Hepatocyte (in vitro differentiated cells): ENCODE results near the gene CHCHD4. TPM values are rescaled to one million over a fixed set of nuclear protein-coding genes. Genes with fewer than 3 reads are reported as not detected.

ENCODE experiments used
- DNase-seq: peaks from one replicate; pipeline ENCODE4 v3.0.0-alpha.2; 2016; ENCODE audit warnings: low spot score
- H2AFZ ChIP-seq: fragments of 200-600 bp; sonication (generic); 2 replicates; pipeline ENCODE4 v1.6.0; 2016; ENCODE audit warnings: antibody characterized with exemption, mild to moderate bottlenecking
- H3K27ac ChIP-seq: fragments of 200-600 bp; sonication (generic); 2 replicates; pipeline ENCODE4 v1.5.1; 2016; ENCODE audit warnings: mild to moderate bottlenecking
- H3K27me3 ChIP-seq: fragments of 200-600 bp; sonication (generic); 2 replicates; pipeline ENCODE4 v1.6.1; 2016
- H3K36me3 ChIP-seq: fragments of 200-600 bp; sonication (generic); replicated peaks from 2 replicates; pipeline ENCODE4 v1.5.1; 2016; ENCODE audit warnings: low read depth; ENCODE audit not compliant: insufficient read depth
- H3K4me1 ChIP-seq: fragments of 200-600 bp; sonication (generic); 2 replicates; pipeline ENCODE4 v1.5.1; 2016; ENCODE audit warnings: mild to moderate bottlenecking, moderate library complexity; ENCODE audit not compliant: insufficient read depth
- H3K4me2 ChIP-seq: fragments of 200-600 bp; sonication (generic); 2 replicates; pipeline ENCODE4 v1.6.0; 2016
- H3K4me3 ChIP-seq: fragments of 200-600 bp; sonication (generic); 2 replicates; pipeline ENCODE4 v1.5.1; 2016; ENCODE audit warnings: mild to moderate bottlenecking
- H3K79me2 ChIP-seq: fragments of 200-600 bp; sonication (generic); 2 replicates; pipeline ENCODE4 v1.6.0; 2017; ENCODE audit warnings: mild to moderate bottlenecking
- H3K9me2 ChIP-seq: fragments of 200-600 bp; sonication (generic); replicated peaks from 2 replicates; pipeline ENCODE4 v1.6.0; 2017; ENCODE audit warnings: mild to moderate bottlenecking; ENCODE audit not compliant: insufficient read depth
- H3K9me3 ChIP-seq: fragments of 200-600 bp; sonication (generic); 2 replicates; pipeline ENCODE4 v1.5.1; 2016; ENCODE audit warnings: low read depth, mild to moderate bottlenecking
- H4K20me1 ChIP-seq: fragments of 200-600 bp; sonication (generic); 2 replicates; pipeline ENCODE4 v1.6.0; 2016; ENCODE audit warnings: mild to moderate bottlenecking; ENCODE audit not compliant: insufficient read depth, poor library complexity, severe bottlenecking
- EZH2 ChIP-seq: fragments of 200-600 bp; sonication (generic); IDR thresholded peaks from 2 replicates; pipeline ENCODE4 v1.6.1; 2016; ENCODE audit warnings: antibody characterized with exemption, mild to moderate bottlenecking, borderline replicate concordance
- EZH2phosphoT487 ChIP-seq: fragments of 200-600 bp; sonication (generic); IDR thresholded peaks from one replicate; pipeline ENCODE4 v1.6.1; 2018; ENCODE audit warnings: antibody characterized with exemption, mild to moderate bottlenecking, low read depth, moderate library complexity; ENCODE audit not compliant: unreplicated experiment, severe bottlenecking
- WGBS: methylation state at CpG from one replicate; pipeline ENCODE4 v1.1.6; 2016; ENCODE audit warnings: low lambda C conversion rate; ENCODE audit errors: missing lambda C conversion rate; 5-methylcytosine and 5-hydroxymethylcytosine counted together
- polyA plus RNA-seq: library from polyadenylated mRNA; unstranded; fragments of >200 nt; fragmentation: Nextera tagmentation; extraction: Ambion mirVana; gene quantifications from 2 replicates; pipeline ENCODE4 v1.2.1, GENCODE V29; 2016
- total RNA-seq: library from RNA; depleted of rRNA; stranded (reverse); fragments of >200 nt; gene quantifications from 2 replicates; pipeline ENCODE4 v1.2.3, GENCODE V29; 2014
- TF ChIP-seq, protein P1 (sequence below): fragments of 200-600 bp; sonication (generic); IDR thresholded peaks from 2 replicates; pipeline ENCODE4 v1.5.1; 2016; ENCODE audit warnings: antibody characterized with exemption, mild to moderate bottlenecking; ENCODE audit not compliant: poor library complexity

The CHCHD4 gene
- total and polyA plus RNA-seq, 2 experiments from 2014 or later: 15.2 to 22.8 TPM

GRCh38 chr3:14169871-14170270, 45.2 kb upstream of the CHCHD4 start:
- no peak for DNase-seq
- H3K4me2 ChIP-seq: no peak overlapping the region
- H3K9me2 ChIP-seq: no peaks in the 10 kb centered on the region
- TF ChIP-seq EZH2phosphoT487: no peak
- TF ChIP-seq, protein P1, sequence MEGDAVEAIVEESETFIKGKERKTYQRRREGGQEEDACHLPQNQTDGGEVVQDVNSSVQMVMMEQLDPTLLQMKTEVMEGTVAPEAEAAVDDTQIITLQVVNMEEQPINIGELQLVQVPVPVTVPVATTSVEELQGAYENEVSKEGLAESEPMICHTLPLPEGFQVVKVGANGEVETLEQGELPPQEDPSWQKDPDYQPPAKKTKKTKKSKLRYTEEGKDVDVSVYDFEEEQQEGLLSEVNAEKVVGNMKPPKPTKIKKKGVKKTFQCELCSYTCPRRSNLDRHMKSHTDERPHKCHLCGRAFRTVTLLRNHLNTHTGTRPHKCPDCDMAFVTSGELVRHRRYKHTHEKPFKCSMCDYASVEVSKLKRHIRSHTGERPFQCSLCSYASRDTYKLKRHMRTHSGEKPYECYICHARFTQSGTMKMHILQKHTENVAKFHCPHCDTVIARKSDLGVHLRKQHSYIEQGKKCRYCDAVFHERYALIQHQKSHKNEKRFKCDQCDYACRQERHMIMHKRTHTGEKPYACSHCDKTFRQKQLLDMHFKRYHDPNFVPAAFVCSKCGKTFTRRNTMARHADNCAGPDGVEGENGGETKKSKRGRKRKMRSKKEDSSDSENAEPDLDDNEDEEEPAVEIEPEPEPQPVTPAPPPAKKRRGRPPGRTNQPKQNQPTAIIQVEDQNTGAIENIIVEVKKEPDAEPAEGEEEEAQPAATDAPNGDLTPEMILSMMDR: no peak
- TF ChIP-seq EZH2: no peak
- no peaks in the 10 kb centered on the region for H3K4me1 ChIP-seq
- H4K20me1 ChIP-seq: no peaks in the 10 kb centered on the region
- no peak overlapping the region for H2AFZ ChIP-seq
- H3K4me3 ChIP-seq: no peak overlapping the region
- H3K79me2 ChIP-seq: peaks cover 25% of the 10 kb centered on the region
- H3K27me3 ChIP-seq: no peaks in the 10 kb centered on the region
- H3K9me3 ChIP-seq: no peaks in the 10 kb centered on the region
- peaks cover 4% of the 10 kb centered on the region for H3K36me3 ChIP-seq
- no peak overlapping the region for H3K27ac ChIP-seq

- peaks cover 21% of the 10 kb centered on the region for H3K79me2 ChIP-seq
- no peak overlapping the region for H3K4me3 ChIP-seq
- WGBS: 100% methylated on average over 2 of the region's 2 CpGs
- peaks cover 4% of the 10 kb centered on the region for H3K36me3 ChIP-seq
- H3K4me2 ChIP-seq: no peak overlapping the region
- no peak overlapping the region for H3K27ac ChIP-seq
- H3K27me3 ChIP-seq: no peaks in the 10 kb centered on the region
- H2AFZ ChIP-seq: no peak overlapping the region
- no peaks in the 10 kb centered on the region for H4K20me1 ChIP-seq
- H3K9me3 ChIP-seq: no peaks in the 10 kb centered on the region
- no peaks in the 10 kb centered on the region for H3K9me2 ChIP-seq
- no peak for DNase-seq
- H3K4me1 ChIP-seq: no peaks in the 10 kb centered on the region
- TF ChIP-seq, protein P1: no peak
- no peak for TF ChIP-seq EZH2phosphoT487
- no peak for TF ChIP-seq EZH2
Measured at GRCh38 chr3:14169435-14169834, 44.8 kb upstream of the CHCHD4 start.

GRCh38 chr3:14166877-14167603, 42.4 kb upstream of the CHCHD4 start:
- no peaks in the 10 kb centered on the region for H3K9me2 ChIP-seq
- H3K4me2 ChIP-seq: no peak overlapping the region
- WGBS: 96% methylated on average over 9 of the region's 9 CpGs
- no peak for DNase-seq
- H3K4me3 ChIP-seq: no peak overlapping the region
- no peak overlapping the region for H3K27ac ChIP-seq
- TF ChIP-seq EZH2 (no peak), EZH2phosphoT487 (no peak)
- TF ChIP-seq, protein P1: no peak
- no peaks in the 10 kb centered on the region for H4K20me1 ChIP-seq
- peaks cover 6% of the 10 kb centered on the region for H3K9me3 ChIP-seq
- no peaks in the 10 kb centered on the region for H3K4me1 ChIP-seq
- no peaks in the 10 kb centered on the region for H3K27me3 ChIP-seq
- peaks cover 11% of the 10 kb centered on the region for H3K79me2 ChIP-seq
- no peak overlapping the region for H2AFZ ChIP-seq
- H3K36me3 ChIP-seq: peaks cover 10% of the 10 kb centered on the region
